Measurements from ENCODE around the gene STKLD1.

DNA sequence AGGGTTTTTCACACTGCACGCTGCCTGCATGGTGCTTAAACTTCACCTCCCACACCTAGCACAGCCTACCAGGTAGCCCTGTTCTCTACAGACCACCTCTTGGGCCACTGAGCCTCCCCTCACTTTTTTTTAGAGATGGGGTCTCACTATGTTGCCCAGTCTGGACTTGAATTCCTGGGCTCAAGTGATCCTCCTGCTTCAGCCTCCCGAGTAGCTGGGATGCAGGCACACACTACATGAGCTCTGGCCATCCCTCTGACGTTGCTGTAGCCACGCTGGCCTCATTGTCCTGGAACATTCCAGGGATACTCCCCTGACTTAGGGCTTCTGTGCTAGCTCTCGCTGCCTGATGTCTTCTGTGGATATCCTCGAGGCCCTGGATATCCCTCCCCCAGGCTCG, 76.4 kb downstream of the STKLD1 start:
- TF ChIP-seq POLR2A (IDR thresholded peaks at IDR 0.05; ENCODE audit: low read length): no peak
- no peak for TF ChIP-seq RFX5 (IDR thresholded peaks at IDR 0.05)
- no peak for TF ChIP-seq MYC (IDR thresholded peaks at IDR 0.05; ENCODE audit: borderline replicate concordance, low read length)
- TF ChIP-seq NPAS2 (CRISPR knock-in tag; IDR thresholded peaks at IDR 0.05; ENCODE audit: borderline replicate concordance): no peak
- TF ChIP-seq, protein P1, sequence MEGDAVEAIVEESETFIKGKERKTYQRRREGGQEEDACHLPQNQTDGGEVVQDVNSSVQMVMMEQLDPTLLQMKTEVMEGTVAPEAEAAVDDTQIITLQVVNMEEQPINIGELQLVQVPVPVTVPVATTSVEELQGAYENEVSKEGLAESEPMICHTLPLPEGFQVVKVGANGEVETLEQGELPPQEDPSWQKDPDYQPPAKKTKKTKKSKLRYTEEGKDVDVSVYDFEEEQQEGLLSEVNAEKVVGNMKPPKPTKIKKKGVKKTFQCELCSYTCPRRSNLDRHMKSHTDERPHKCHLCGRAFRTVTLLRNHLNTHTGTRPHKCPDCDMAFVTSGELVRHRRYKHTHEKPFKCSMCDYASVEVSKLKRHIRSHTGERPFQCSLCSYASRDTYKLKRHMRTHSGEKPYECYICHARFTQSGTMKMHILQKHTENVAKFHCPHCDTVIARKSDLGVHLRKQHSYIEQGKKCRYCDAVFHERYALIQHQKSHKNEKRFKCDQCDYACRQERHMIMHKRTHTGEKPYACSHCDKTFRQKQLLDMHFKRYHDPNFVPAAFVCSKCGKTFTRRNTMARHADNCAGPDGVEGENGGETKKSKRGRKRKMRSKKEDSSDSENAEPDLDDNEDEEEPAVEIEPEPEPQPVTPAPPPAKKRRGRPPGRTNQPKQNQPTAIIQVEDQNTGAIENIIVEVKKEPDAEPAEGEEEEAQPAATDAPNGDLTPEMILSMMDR (IDR thresholded peaks at IDR 0.05): no peak
- TF ChIP-seq CHD4 (IDR thresholded peaks at IDR 0.05; ENCODE audit: borderline replicate concordance): no peak
- no peak for TF ChIP-seq RNF2 (IDR thresholded peaks at IDR 0.05; ENCODE audit: borderline replicate concordance, low read depth)
- no peak for TF ChIP-seq EP300 (IDR thresholded peaks at IDR 0.05)

Measured in A549 (cell line).